Testis (tissue), 2 donors: ENCODE measurements around the gene BACH2.

Experiments
- POLR2A ChIP-seq: fragments of 450-650 bp; IDR thresholded peaks from one replicate; pipeline ENCODE4 v1.6.1; 2017; ENCODE audit warnings: antibody characterized with exemption, mild to moderate bottlenecking, moderate library complexity
- TF ChIP-seq, protein P1 (sequence below), 3 experiments: fragments of 450-650 bp in 2 of 3; fragments of 200-600 bp in 1 of 3; sonication (generic) in 1 of 3; IDR thresholded peaks; one replicate each; pipeline ENCODE4 v1.5.1; 2016 to 2019; ENCODE audit warnings: antibody characterized with exemption in 3 of 3, mild to moderate bottlenecking in 2 of 3, moderate library complexity in 1 of 3

DNA sequence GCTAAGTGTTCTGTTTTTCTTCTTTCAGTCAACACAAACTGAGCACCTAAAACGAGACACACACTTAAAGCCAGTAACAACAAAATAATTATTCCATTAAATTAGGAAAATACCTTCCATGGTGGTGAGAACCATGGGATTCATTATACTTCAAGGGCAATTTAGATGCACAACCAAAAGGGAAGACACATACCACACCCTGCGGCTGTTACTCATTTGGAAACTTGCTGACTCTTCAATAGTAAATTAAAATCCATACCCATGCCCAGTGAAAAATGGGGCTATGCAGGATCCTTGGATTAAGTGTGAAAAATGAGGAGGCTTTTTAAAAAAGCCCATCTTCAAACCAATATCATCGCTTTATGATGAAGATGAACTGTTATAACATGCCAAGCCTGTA is 259.7 kb downstream of the BACH2 start:
- no peak for TF ChIP-seq POLR2A
- TF ChIP-seq, protein P1, sequence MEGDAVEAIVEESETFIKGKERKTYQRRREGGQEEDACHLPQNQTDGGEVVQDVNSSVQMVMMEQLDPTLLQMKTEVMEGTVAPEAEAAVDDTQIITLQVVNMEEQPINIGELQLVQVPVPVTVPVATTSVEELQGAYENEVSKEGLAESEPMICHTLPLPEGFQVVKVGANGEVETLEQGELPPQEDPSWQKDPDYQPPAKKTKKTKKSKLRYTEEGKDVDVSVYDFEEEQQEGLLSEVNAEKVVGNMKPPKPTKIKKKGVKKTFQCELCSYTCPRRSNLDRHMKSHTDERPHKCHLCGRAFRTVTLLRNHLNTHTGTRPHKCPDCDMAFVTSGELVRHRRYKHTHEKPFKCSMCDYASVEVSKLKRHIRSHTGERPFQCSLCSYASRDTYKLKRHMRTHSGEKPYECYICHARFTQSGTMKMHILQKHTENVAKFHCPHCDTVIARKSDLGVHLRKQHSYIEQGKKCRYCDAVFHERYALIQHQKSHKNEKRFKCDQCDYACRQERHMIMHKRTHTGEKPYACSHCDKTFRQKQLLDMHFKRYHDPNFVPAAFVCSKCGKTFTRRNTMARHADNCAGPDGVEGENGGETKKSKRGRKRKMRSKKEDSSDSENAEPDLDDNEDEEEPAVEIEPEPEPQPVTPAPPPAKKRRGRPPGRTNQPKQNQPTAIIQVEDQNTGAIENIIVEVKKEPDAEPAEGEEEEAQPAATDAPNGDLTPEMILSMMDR (IDR thresholded peaks at IDR 0.05) = no peak
